HEK293 (cell line): Measurements from ENCODE around the gene GOLGA8F.
"Not testable (repeated sequence)": the region's sequence is repeated elsewhere in the genome, so short reads cannot be mapped to it uniquely, and the experiment has no call there.

ENCODE experiments used
- ZNF133 ChIP-seq: fragments of 450-650 bp; formaldehyde crosslinking; IDR thresholded peaks from 2 replicates; pipeline ENCODE4 v1.5.1; 2016; ENCODE audit warnings: missing biosample characterization, missing genetic modification characterization
- TF ChIP-seq, protein P1 (sequence below): sonication (generic); formaldehyde crosslinking; IDR thresholded peaks from 2 replicates; pipeline ENCODE4 v1.8.1; 2022; ENCODE audit warnings: mild to moderate bottlenecking, moderate library complexity, missing genetic modification reagents

- not testable (repeated sequence) for TF ChIP-seq ZNF133 (tag by site-specific recombination)
- TF ChIP-seq, protein P1, sequence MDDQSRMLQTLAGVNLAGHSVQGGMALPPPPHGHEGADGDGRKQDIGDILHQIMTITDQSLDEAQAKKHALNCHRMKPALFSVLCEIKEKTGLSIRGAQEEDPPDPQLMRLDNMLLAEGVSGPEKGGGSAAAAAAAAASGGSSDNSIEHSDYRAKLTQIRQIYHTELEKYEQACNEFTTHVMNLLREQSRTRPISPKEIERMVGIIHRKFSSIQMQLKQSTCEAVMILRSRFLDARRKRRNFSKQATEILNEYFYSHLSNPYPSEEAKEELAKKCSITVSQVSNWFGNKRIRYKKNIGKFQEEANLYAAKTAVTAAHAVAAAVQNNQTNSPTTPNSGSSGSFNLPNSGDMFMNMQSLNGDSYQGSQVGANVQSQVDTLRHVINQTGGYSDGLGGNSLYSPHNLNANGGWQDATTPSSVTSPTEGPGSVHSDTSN: not testable (repeated sequence)
Observed at GRCh38 chr15:28380053-28380452, 1.6 kb downstream of the GOLGA8F start.
